NCI-H2081 (cell line): ENCODE data around the gene KCNIP4.

Source experiments
- DNase-seq, 2 experiments: peaks; one replicate each; lab custom pipeline; 2025; lab: John Stamatoyannopoulos, UW

Gene KCNIP4

GRCh38 chr4:21046141-21046540, 902.4 kb downstream of the KCNIP4 start:
- no peak for DNase-seq

- DNase-seq = no peak
These were observed 903.5 kb downstream of the KCNIP4 start for GRCh38 chr4:21045119-21045518.

GRCh38 chr4:21041708-21042107, 906.9 kb downstream of the KCNIP4 start:
- DNase-seq = no peak

- no peak for DNase-seq
These were observed 913.8 kb downstream of the KCNIP4 start for GRCh38 chr4:21034728-21035127.

- no peak for DNase-seq
These were observed 916.4 kb downstream of the KCNIP4 start for GRCh38 chr4:21032089-21032645.

- no peak for DNase-seq
These were observed 929.8 kb downstream of the KCNIP4 start for GRCh38 chr4:21018817-21019216.

- no peak for DNase-seq
These were observed 935.1 kb downstream of the KCNIP4 start for GRCh38 chr4:21013501-21013900.

GRCh38 chr4:21012851-21013331, 935.7 kb downstream of the KCNIP4 start:
- no peak for DNase-seq

- no peak for DNase-seq
These were observed 937.5 kb downstream of the KCNIP4 start for GRCh38 chr4:21011106-21011505.

- no peak for DNase-seq
These were observed 938.6 kb downstream of the KCNIP4 start for GRCh38 chr4:21009956-21010355.

- no peak for DNase-seq
These were observed 942.9 kb downstream of the KCNIP4 start for GRCh38 chr4:21005647-21006046.

GRCh38 chr4:21002976-21003375, 945.6 kb downstream of the KCNIP4 start:
- no peak for DNase-seq

- DNase-seq = no peak
These were observed 946.3 kb downstream of the KCNIP4 start for GRCh38 chr4:21002286-21002685.

- DNase-seq = no peak
These were observed 947.1 kb downstream of the KCNIP4 start for GRCh38 chr4:21001490-21001889.

GRCh38 chr4:20997886-20998285, 950.7 kb downstream of the KCNIP4 start:
- DNase-seq = no peak

- no peak for DNase-seq
These were observed 953.0 kb downstream of the KCNIP4 start for GRCh38 chr4:20995610-20996009.

GRCh38 chr4:20995015-20995414, 953.6 kb downstream of the KCNIP4 start:
- DNase-seq = no peak

- DNase-seq = no peak
These were observed 956.6 kb downstream of the KCNIP4 start for GRCh38 chr4:20992002-20992401.

- no peak for DNase-seq
These were observed 961.4 kb downstream of the KCNIP4 start for GRCh38 chr4:20987191-20987590.

GRCh38 chr4:20984576-20984836, 964.1 kb downstream of the KCNIP4 start:
- DNase-seq = no peak

GRCh38 chr4:20983763-20984575, 964.6 kb downstream of the KCNIP4 start:
- DNase-seq = peak in 1 of 2 experiments; percentile 23

GRCh38 chr4:20982544-20982943, 966.0 kb downstream of the KCNIP4 start:
- DNase-seq = no peak

- no peak for DNase-seq
These were observed 988.3 kb downstream of the KCNIP4 start for GRCh38 chr4:20960291-20960690.

GRCh38 chr4:20954541-20954940, 994.0 kb downstream of the KCNIP4 start:
- DNase-seq = no peak
